Measurements from ENCODE around the gene PCNX1. TPM values are rescaled to one million over a fixed set of nuclear protein-coding genes. Genes with fewer than 3 reads are reported as not detected.
"Not testable (repeated sequence)": the region's sequence is repeated elsewhere in the genome, so short reads cannot be mapped to it uniquely, and the experiment has no call there.

PCNX1 gene
- total RNA-seq, 1 donor from 2014 or later: 30.5 TPM

GRCh38 chr14:70909733-70910614 is 2.7 kb downstream of the PCNX1 start:
- DNase-seq (ENCODE audit: low spot score): no peak

GRCh38 chr14:70915415-70915814 is 8.2 kb downstream of the PCNX1 start:
- ATAC-seq: peak; percentile 74
- no peak for DNase-seq (ENCODE audit: low spot score)

More at GRCh38 chr14:70909733-70910614, 2.7 kb downstream of the PCNX1 start:
- no peak for ATAC-seq

- no peak for DNase-seq (ENCODE audit: low spot score)
- no peak for ATAC-seq
Measured at GRCh38 chr14:70916300-70916699, 9.0 kb downstream of the PCNX1 start.

GRCh38 chr14:70916799-70917198 is 9.5 kb downstream of the PCNX1 start:
- ATAC-seq: no peak

GRCh38 chr14:70917633-70918032 is 10.4 kb downstream of the PCNX1 start:
- DNase-seq (ENCODE audit: low spot score) (no peak), ATAC-seq (no peak)

More at GRCh38 chr14:70916799-70917198, 9.5 kb downstream of the PCNX1 start:
- DNase-seq (ENCODE audit: low spot score): no peak

- ATAC-seq (no peak), DNase-seq (ENCODE audit: low spot score) (no peak)
Measured at GRCh38 chr14:70919774-70920173, 12.5 kb downstream of the PCNX1 start.

- no peak for DNase-seq (ENCODE audit: low spot score)
- no peak for ATAC-seq
Measured at GRCh38 chr14:70920608-70921007, 13.3 kb downstream of the PCNX1 start.

- no peak for ATAC-seq
- no peak for DNase-seq (ENCODE audit: low spot score)
Measured at GRCh38 chr14:70921669-70922068, 14.4 kb downstream of the PCNX1 start.

GRCh38 chr14:70924521-70924920 is 17.3 kb downstream of the PCNX1 start:
- ATAC-seq: peak; percentile 17
- DNase-seq (ENCODE audit: low spot score): no peak

GRCh38 chr14:70926235-70926830 is 19.1 kb downstream of the PCNX1 start:
- DNase-seq (ENCODE audit: low spot score): no peak
- no peak for ATAC-seq

GRCh38 chr14:70931008-70931407 is 23.7 kb downstream of the PCNX1 start:
- no peak for DNase-seq (ENCODE audit: low spot score)
- no peak for ATAC-seq

GRCh38 chr14:70934084-70934483 is 26.8 kb downstream of the PCNX1 start:
- ATAC-seq: no peak
- DNase-seq (ENCODE audit: low spot score): no peak

- no peak for DNase-seq (ENCODE audit: low spot score)
- peak; percentile 96 for ATAC-seq
Measured at GRCh38 chr14:70934502-70935134, 27.4 kb downstream of the PCNX1 start.

- no peak for DNase-seq (ENCODE audit: low spot score)
- peak; percentile 42 for ATAC-seq
Measured at GRCh38 chr14:70935135-70935534, 27.9 kb downstream of the PCNX1 start.

- DNase-seq (ENCODE audit: low spot score); ATAC-seq: not testable (repeated sequence)
Measured at GRCh38 chr14:70939693-70940092, 32.4 kb downstream of the PCNX1 start.

GRCh38 chr14:70941637-70942341 is 34.5 kb downstream of the PCNX1 start:
- not testable (repeated sequence) for DNase-seq (ENCODE audit: low spot score); ATAC-seq

GRCh38 chr14:70942342-70942706 is 35.1 kb downstream of the PCNX1 start:
- no peak for ATAC-seq
- DNase-seq (ENCODE audit: low spot score): no peak

GRCh38 chr14:70942721-70943120 is 35.5 kb downstream of the PCNX1 start:
- not testable (repeated sequence) for DNase-seq (ENCODE audit: low spot score); ATAC-seq

GRCh38 chr14:70943838-70944237 is 36.6 kb downstream of the PCNX1 start:
- ATAC-seq (no peak), DNase-seq (ENCODE audit: low spot score) (no peak)

GRCh38 chr14:70947739-70948138 is 40.5 kb downstream of the PCNX1 start:
- DNase-seq (ENCODE audit: low spot score) (no peak), ATAC-seq (no peak)

GRCh38 chr14:70952485-70952884 is 45.2 kb downstream of the PCNX1 start:
- no peak for DNase-seq (ENCODE audit: low spot score)
- ATAC-seq: no peak
